ENCODE data around the gene CSNK1D.

DNA sequence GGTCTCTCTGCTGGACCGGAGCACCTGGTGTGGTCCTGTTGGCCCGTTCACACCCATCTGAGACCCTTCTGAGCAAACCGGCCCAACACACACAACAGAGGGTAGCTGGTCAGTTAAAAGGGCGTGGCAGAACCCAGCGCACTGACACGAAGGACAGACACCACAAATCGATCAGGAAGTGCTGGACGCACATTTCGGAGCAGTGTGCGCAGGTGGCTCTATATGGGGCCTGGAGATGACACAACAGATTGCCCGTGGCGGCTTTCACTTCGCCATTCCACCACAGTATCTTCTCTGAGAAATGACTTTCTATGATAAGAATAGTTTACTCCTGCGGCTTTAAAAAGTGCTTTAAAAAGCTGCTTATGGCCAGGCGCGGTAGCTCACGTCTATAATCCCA is 73.4 kb downstream of the CSNK1D start:
- TF ChIP-seq POLR2A (IDR thresholded peaks at IDR 0.05; ENCODE audit: low read depth, low read length) (no peak), POLR2AphosphoS5 (IDR thresholded peaks at IDR 0.05; ENCODE audit: low read depth, low read length) (no peak)

Data from GM12891 (cell line).